H1 (cell line): Measurements from ENCODE around the gene LRRC39. TPM values are rescaled to one million over a fixed set of nuclear protein-coding genes. Genes with fewer than 3 reads are reported as not detected.

Experiments
- polyA plus RNA-seq, 7 experiments: library from polyadenylated mRNA; depleted of rRNA in 3 of 7; stranded (reverse) in 5 of 7; unstranded in 2 of 7; fragments of >200 nt in 5 of 7; fragments of 200-250 nt in 2 of 7; gene quantifications; 1 replicate in 5 of 7; 2 replicates in 1 of 7; 4 replicates in 1 of 7; pipeline versions ENCODE4 v1.2.1 to v1.2.3, GENCODE V29; 2011 to 2013; ENCODE audit warnings: missing spikeins in 2 of 7, mixed read lengths in 2 of 7
- small RNA-seq: library from polyadenylated mRNA; stranded (forward); fragments of <200 nt; extraction: miRNeasy Mini kit (QIAGEN cat#:217004); gene quantifications from one replicate; pipeline ENCODE3, GENCODE V24; 2013; ENCODE audit not compliant: insufficient read depth
- total RNA-seq: library from RNA; stranded (reverse); fragmentation: NEBNext Ultra II Directional; extraction: Animal tissue kit (Norgen Biotek cat#: 25700); gene quantifications from 2 replicates; pipeline ENCODE4 v1.2.1, GENCODE V29; 2021

The LRRC39 gene
- total and polyA plus RNA-seq, 2 of the 8 experiments (the other 6 are each of a cell fraction or from before 2014, with no cell fraction given), result 0.33 to 0.39 TPM

Small RNAs within 50 kb of the gene (small RNA-seq; reads per million reads assigned to genes)
- gene AC093019.1 (not detected), gene RPL23AP90 (not detected)

Other genes starting within 250 kb of the LRRC39 start
- 12.5 and 13.8 TPM in 2 replicates for gene SLC35A3, start 208.3 kb downstream of the LRRC39 start, total RNA-seq
- gene SLC35A3, start 208.3 kb downstream of the LRRC39 start, polyA plus RNA-seq (2011; rRNA removed), result 2.6 and 3.0 TPM in 2 replicates
- gene SASS6, start 45.3 kb downstream of the LRRC39 start, total RNA-seq, result 13.1 and 13.8 TPM in 2 replicates
- 0.72 and 1.2 TPM in 2 replicates for gene SASS6, start 45.3 kb downstream of the LRRC39 start, polyA plus RNA-seq (2011; rRNA removed)
- 11.9 and 14.8 TPM in 2 replicates for gene TRMT13, start 45.1 kb downstream of the LRRC39 start, total RNA-seq
- 1.8 and 3.6 TPM in 2 replicates for gene TRMT13, start 45.1 kb downstream of the LRRC39 start, polyA plus RNA-seq (2011; rRNA removed)
- 24.6 and 25.4 TPM in 2 replicates for gene DBT, start 71.6 kb upstream of the LRRC39 start, total RNA-seq
- 2.1 and 3.3 TPM in 2 replicates for gene DBT, start 71.6 kb upstream of the LRRC39 start, polyA plus RNA-seq (2011; rRNA removed)
- gene RTCA, start 88.0 kb upstream of the LRRC39 start, total RNA-seq, result 31.6 and 31.8 TPM in 2 replicates
- gene RTCA, start 88.0 kb upstream of the LRRC39 start, polyA plus RNA-seq (2011; rRNA removed), result 10.7 and 13.8 TPM in 2 replicates
- gene CDC14A, start 174.2 kb upstream of the LRRC39 start, total RNA-seq, result 8.9 TPM in 2 replicates
- 2.6 and 3.2 TPM in 2 replicates for gene CDC14A, start 174.2 kb upstream of the LRRC39 start, polyA plus RNA-seq (2011; rRNA removed)